Suprapubic skin (tissue), 4 donors: ENCODE data around the gene MED22. TPM values are rescaled to one million over a fixed set of nuclear protein-coding genes. Genes with fewer than 3 reads are reported as not detected.
"Not testable (repeated sequence)": the region's sequence is repeated elsewhere in the genome, so short reads cannot be mapped to it uniquely, and the experiment has no call there.

Source experiments
- DNase-seq, 2 donors: peaks; one replicate each; pipeline ENCODE4 v3.0.0-alpha.2; 2019; ENCODE audit warnings: low spot score in 2 of 2
- H3K27ac ChIP-seq: fragments of 200-600 bp; sonication (generic); one replicate; pipeline ENCODE4 v1.5.1; 2019
- H3K27me3 ChIP-seq: fragments of 200-600 bp; sonication (generic); one replicate; pipeline ENCODE4 v1.5.1; 2019
- H3K36me3 ChIP-seq: fragments of 200-600 bp; sonication (generic); one replicate; pipeline ENCODE4 v1.5.1; 2019
- H3K4me1 ChIP-seq: fragments of 200-600 bp; sonication (generic); one replicate; pipeline ENCODE4 v1.5.1; 2019
- H3K4me3 ChIP-seq: fragments of 200-600 bp; sonication (generic); one replicate; pipeline ENCODE4 v1.5.1; 2019; ENCODE audit warnings: mild to moderate bottlenecking
- H3K9me3 ChIP-seq: fragments of 200-600 bp; sonication (generic); one replicate; pipeline ENCODE4 v1.5.1; 2019
- CTCF ChIP-seq, 2 donors: fragments of 200-600 bp in 1 of 2; fragments of 450-650 bp in 1 of 2; sonication (generic) in 1 of 2; IDR thresholded peaks; one replicate each; pipeline ENCODE4 v1.5.1; 2016 to 2019; ENCODE audit warnings: antibody characterized with exemption in 2 of 2, mild to moderate bottlenecking in 1 of 2, moderate library complexity in 1 of 2
- EP300 ChIP-seq: sonication (generic); formaldehyde crosslinking; IDR thresholded peaks from one replicate; pipeline ENCODE4 v1.6.1; 2017; ENCODE audit warnings: antibody characterized with exemption
- POLR2A ChIP-seq, 2 donors: fragments of 450-650 bp; IDR thresholded peaks; one replicate each; pipeline ENCODE4 v1.6.1; 2017; ENCODE audit warnings: antibody characterized with exemption in 2 of 2, mild to moderate bottlenecking in 2 of 2, moderate library complexity in 2 of 2
- POLR2AphosphoS5 ChIP-seq, 3 donors: sonication (generic); formaldehyde crosslinking; IDR thresholded peaks; one replicate each; pipeline ENCODE4 v1.6.1; 2017; ENCODE audit warnings: antibody characterized with exemption in 3 of 3
- WGBS: methylation state at CpG from one replicate; pipeline ENCODE4 v1.1.5; 2018; 5-methylcytosine and 5-hydroxymethylcytosine counted together
- total RNA-seq, 4 donors: library from RNA; depleted of rRNA; stranded (reverse); fragments of >200 nt; gene quantifications; one replicate each; pipeline ENCODE4 v1.1.0, GENCODE V29; 2016

Gene MED22
- total RNA-seq, 4 donors from 2014 or later, result 11.5 to 27.4 (median 18.8) TPM

GRCh38 chr9:133304477-133305377 is 43.2 kb downstream of the MED22 start:
- Histone ChIP-seq H3K9me3 (no peaks in the 10 kb centered on the region), H3K4me3 (no peak overlapping the region), H3K27me3 (peaks cover 12% of the 10 kb centered on the region), H3K4me1 (no peaks in the 10 kb centered on the region), H3K27ac (no peak overlapping the region), H3K36me3 (no peaks in the 10 kb centered on the region)
- 84% methylated on average over 20 of the region's 38 CpGs for WGBS
- DNase-seq, result peak in 1 of 2 donors; percentile 67
- TF ChIP-seq POLR2AphosphoS5 (IDR thresholded peaks at IDR 0.05) (no peak), POLR2A (IDR thresholded peaks at IDR 0.05) (no peak)

GRCh38 chr9:133304158-133304470 is 43.8 kb downstream of the MED22 start:
- peak in 1 of 2 donors; percentile 53 for DNase-seq
- H3K27me3 ChIP-seq, result peaks cover 10% of the 10 kb centered on the region
- TF ChIP-seq POLR2AphosphoS5 (IDR thresholded peaks at IDR 0.05), result no peak
- no peak for TF ChIP-seq EP300
- TF ChIP-seq POLR2A (IDR thresholded peaks at IDR 0.05), result no peak
- TF ChIP-seq CTCF (IDR thresholded peaks at IDR 0.05), result no peak
- H3K4me1 ChIP-seq, result no peaks in the 10 kb centered on the region
- H3K36me3 ChIP-seq, result no peaks in the 10 kb centered on the region
- H3K4me3 ChIP-seq, result no peak overlapping the region
- WGBS, result 40% methylated on average over 12 of the region's 13 CpGs
- H3K9me3 ChIP-seq, result no peaks in the 10 kb centered on the region
- no peak overlapping the region for H3K27ac ChIP-seq

DNA sequence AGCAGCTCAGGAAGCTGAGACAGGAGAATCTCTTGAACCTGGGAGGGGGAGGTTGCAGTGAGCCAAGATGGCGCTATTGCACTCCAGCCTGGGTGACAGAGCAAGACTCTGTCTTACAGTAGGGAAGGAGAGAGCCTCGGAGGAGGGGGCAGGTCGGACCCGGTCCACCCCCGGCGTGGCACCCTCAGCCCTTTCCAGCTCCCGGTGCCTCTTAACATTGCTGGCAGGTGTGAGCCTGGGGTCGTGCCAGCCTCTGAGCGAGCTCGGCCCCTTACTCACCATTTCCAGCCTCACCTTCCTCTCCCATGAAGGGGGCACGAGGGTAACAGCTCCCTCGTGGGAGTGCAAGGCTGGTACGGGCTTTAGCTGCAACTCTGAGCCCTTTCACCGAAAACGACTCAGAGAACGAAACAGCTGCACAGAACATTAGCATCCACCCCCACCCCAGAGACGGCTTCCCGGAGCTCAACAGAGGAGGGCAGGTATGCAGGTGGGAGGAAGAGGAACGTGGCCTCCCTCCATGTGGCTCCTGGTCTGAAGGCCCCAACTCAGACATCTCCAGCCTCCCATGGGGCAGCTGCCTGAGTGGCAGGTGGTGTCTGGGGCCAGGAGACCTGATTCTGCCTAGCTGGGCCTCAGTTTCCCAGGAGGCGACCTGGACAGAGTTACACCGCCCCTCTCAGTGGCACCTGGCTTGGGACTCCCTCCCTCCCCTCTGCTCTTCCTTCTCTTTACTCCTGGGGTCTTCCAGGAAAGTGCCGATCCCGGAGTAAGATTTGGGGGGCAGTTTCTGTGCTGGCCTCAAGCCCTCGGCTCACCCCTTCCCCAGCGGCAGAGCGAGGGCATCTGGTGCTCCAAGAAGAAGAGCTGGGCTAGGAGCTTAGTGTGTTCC is 44.4 kb downstream of the MED22 start:
- DNase-seq, result peak in 1 of 2 donors; percentile 55
- H3K9me3 ChIP-seq, result no peaks in the 10 kb centered on the region
- WGBS, result 76% methylated on average over 24 of the region's 26 CpGs
- H3K27me3 ChIP-seq, result peaks cover 14% of the 10 kb centered on the region
- no peaks in the 10 kb centered on the region for H3K36me3 ChIP-seq
- H3K4me3 ChIP-seq, result no peak overlapping the region
- TF ChIP-seq POLR2A (IDR thresholded peaks at IDR 0.05) (no peak), POLR2AphosphoS5 (IDR thresholded peaks at IDR 0.05) (no peak), CTCF (IDR thresholded peaks at IDR 0.05) (no peak), EP300 (no peak)
- no peak overlapping the region for H3K27ac ChIP-seq
- H3K4me1 ChIP-seq, result no peaks in the 10 kb centered on the region

GRCh38 chr9:133301253-133302230 is 46.4 kb downstream of the MED22 start:
- Histone ChIP-seq H3K4me1 (no peaks in the 10 kb centered on the region), H3K27me3 (peaks cover 14% of the 10 kb centered on the region), H3K27ac (no peak overlapping the region), H3K4me3 (no peak overlapping the region), H3K36me3 (no peaks in the 10 kb centered on the region), H3K9me3 (no peaks in the 10 kb centered on the region)
- WGBS, result 86% methylated on average over 13 of the region's 13 CpGs
- no peak for TF ChIP-seq CTCF (IDR thresholded peaks at IDR 0.05)
- no peak for TF ChIP-seq POLR2A (IDR thresholded peaks at IDR 0.05)
- no peak for TF ChIP-seq POLR2AphosphoS5 (IDR thresholded peaks at IDR 0.05)
- TF ChIP-seq EP300, result no peak
- DNase-seq, result peak in 1 of 2 donors; percentile 71

DNA sequence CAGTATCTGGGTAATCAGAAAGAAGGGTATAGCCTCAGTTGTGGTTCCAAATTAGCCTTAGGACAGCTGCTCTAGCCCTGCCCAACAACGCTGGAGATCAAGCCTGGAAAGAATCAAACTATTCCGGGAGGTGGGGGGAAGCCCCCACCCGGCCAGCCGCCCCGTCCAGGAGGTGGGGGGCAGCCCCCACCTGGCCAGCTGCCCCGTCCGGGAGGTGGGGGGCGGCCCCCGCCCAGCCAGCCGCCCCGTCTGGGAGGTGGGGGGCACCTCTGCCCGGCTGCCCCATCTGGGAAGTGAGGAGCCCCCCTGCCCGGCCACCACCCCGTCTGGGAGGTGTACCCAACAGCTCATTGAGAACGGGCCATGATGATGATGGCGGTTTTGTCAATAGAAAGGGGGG is 47.9 kb downstream of the MED22 start:
- not testable (repeated sequence) for H3K36me3 ChIP-seq, H3K4me1 ChIP-seq, H3K27ac ChIP-seq, H3K9me3 ChIP-seq, H3K4me3 ChIP-seq
- DNase-seq, result peak in 1 of 2 donors; percentile 1
- peaks cover 19% of the 10 kb centered on the region for H3K27me3 ChIP-seq
- 45% methylated on average over 9 of the region's 16 CpGs for WGBS
